SKM-1 (cell line): ENCODE data around the gene DCAF11.

Experiments
- DNase-seq: peaks from one replicate; lab custom pipeline; 2025; ENCODE audit not compliant: unreplicated experiment; lab: John Stamatoyannopoulos, UW

DCAF11 gene

DNA sequence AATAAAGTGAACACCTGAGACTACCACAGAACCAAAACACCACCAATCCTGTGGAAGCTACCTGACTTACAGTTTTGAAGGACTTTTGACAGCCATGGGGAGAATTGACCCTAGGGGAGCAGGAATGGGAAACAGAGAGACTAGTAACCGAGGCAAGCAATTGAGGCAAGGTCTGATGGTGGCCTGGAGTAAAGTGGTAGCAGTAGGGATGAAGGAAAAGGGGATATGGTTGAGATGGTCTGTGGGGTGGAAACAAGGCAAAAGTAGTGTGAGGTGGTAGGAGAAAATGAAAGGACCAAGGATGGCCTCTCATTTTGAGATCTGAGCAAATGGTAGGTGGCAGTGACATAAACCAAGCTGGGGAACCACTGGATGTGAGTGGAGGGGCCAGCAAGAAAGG lies 42.3 kb downstream of the DCAF11 start:
- DNase-seq, result no peak

DNA sequence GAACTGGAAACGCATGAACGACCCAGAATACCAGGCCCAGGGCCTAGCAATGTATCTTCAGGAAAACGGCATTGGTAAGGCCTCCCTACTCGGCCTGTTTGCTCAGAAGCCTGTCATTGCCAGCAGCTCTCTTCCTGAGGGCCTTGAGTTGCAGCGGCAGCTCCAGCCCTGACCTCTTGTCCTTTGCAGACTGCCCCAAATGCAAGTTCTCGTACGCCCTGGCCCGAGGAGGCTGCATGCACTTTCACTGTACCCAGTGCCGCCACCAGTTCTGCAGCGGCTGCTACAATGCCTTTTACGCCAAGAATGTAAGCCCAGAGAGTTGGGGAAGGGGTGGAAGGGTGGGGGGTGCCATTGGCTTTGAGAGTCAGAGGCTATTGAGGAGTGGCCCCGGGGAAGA lies 42.8 kb downstream of the DCAF11 start:
- no peak for DNase-seq

DNA sequence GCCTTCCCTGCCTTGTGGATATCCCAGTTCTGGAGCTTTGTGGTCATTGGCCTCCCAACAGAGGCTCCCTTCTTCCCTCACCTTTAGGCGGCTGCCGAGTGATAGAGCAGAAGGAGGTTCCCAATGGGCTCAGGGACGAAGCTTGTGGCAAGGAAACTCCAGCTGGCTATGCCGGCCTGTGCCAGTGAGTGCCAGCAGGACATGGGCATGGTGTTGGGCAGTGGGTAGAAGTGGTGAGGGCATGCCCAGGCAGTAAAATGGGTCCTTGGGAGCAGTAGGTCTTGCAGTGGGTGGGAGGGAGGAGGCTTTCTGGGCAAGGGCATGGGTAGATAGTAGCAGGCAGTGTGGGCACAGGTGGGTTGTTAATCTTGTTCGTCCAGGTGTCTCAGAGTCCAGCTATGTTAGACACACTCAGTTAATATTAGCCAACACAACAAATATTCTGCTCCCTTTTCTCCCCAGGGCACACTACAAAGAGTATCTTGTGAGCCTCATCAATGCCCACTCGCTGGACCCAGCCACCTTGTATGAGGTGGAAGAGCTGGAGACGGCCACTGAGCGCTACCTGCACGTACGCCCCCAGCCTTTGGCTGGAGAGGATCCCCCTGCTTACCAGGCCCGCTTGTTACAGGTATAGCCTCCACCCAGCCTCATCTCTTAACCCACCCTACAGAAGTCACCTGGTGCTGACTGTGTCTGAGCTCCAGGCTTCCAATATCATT lies 45.4 kb downstream of the DCAF11 start:
- no peak for DNase-seq

DNA sequence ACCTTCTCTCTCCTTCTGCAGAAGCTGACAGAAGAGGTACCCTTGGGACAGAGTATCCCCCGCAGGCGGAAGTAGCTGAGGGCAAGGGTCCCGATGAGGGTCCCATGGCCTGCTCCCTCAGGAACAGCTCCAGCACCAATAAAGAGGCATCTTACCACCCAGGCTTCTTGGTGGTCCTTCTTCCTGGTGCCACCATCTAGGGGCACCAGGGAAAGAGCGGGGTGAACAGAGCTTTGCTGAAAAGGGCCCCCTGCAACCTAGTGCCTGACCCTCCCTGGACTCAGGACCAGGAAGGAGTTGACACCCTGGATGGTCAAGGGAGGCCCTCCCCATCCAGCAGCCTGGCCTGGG lies 45.9 kb downstream of the DCAF11 start:
- DNase-seq, result no peak

- peak; percentile 67 for DNase-seq
Measured at GRCh38 chr14:24160850-24161804, 46.5 kb downstream of the DCAF11 start, which contains the start of gene IRF9. Gene IRF9 (plus strand): TSS chr14:24161265. CDS start chr14:24162145, 880 bp downstream.

DNA sequence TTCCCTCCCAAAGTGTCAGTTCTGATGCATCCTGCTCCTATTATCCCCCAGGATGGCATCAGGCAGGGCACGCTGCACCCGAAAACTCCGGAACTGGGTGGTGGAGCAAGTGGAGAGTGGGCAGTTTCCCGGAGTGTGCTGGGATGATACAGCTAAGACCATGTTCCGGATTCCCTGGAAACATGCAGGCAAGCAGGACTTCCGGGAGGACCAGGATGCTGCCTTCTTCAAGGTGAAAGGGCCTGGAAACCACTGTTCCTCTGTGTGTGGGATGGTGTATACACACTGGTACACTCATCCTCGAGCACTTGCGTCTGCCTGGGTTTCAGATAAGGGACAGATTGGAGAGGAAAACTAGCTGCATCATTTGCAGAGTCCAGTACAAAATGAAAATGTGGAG lies 47.5 kb downstream of the DCAF11 start:
- no peak for DNase-seq

- DNase-seq, result no peak
Measured at GRCh38 chr14:24164518-24164991, 50.0 kb downstream of the DCAF11 start.

DNA sequence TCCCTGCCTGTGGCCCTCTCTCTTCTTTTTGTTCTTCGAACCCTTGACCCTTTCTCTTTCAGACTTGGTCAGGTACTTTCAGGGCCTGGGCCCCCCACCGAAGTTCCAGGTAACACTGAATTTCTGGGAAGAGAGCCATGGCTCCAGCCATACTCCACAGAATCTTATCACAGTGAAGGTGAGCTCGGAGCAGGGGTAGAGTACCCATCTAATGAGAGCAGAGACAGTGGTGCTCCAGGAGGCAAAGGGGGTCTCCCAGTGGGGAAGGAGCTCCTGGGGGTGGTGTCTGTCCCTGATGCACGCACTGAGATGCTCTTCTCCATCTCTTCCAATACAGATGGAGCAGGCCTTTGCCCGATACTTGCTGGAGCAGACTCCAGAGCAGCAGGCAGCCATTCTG lies 51.2 kb downstream of the DCAF11 start:
- no peak for DNase-seq

- DNase-seq, result no peak
Measured at GRCh38 chr14:24167469-24168114, 53.0 kb downstream of the DCAF11 start.

DNA sequence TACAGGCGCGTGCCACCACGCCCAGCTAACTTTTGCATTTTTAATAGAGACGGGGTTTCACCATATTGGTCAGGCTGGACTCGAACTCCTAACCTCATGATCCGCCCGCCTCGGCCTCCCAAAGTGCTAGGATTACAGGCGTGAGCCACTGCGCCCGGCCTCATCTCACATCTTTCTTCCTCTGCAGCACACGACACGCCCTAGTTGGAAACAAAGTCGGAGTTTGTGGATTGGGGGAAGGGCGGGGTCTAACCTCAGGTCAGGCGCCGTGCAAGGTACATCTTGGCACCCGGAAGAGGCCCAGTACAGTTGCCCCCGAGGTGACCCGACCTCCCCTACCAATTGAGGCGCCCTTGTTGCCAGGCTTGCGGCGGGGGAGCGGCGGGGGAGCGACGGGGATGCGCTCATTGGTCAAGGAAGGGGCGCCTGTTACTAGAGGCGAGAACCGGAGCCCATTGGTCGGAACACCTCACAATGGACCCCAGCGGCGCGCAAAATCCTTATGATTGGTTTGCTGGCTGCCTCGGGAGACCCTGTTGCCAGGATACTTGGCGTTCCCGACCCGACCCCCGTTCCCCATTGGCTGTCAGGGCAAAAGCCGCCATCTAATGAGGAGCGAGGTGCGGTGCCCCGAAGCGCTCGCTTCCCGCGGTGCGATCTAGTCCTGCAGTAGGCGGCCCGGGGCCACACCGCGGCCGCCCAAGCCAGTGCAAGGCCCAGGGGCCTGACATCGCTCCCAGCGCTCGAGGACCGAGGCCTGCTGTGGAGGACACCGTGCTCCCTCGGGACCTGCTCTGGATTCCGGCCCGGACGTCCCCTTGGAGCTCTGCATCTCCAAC lies 57.1 kb downstream of the DCAF11 start, which contains the start of gene REC8:
Gene REC8 (plus strand): TSS at position 659 of the 839 bp plus-strand sequence. CDS start 473 bp downstream, outside the sequence.
- DNase-seq, result no peak

DNA sequence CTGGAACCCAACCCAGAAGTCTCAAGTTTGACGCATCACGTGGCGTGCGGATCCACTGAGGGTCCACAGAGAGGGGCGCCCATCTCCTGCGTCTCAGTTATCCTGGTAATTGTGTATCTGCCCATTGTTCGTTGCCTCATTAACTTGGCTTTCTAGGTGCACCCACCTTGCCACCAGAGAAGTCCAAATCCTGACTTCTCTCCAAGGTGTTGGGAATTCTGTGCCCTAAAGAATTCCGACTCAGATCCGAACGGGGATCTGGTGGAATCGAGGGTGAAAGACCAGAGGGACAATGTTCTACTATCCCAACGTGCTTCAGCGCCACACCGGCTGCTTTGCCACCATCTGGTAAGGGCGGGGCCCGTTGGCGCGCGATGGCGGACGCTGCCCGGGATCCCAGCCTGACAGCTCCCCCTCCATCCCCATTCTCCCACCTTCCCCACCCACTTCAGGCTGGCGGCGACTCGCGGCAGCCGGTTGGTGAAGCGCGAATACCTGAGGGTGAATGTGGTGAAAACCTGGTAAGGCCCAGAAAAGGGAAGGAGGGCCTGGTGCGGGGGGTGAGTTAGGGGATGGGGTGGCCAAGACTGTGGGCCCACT lies 57.8 kb downstream of the DCAF11 start:
- DNase-seq, result no peak

DNA sequence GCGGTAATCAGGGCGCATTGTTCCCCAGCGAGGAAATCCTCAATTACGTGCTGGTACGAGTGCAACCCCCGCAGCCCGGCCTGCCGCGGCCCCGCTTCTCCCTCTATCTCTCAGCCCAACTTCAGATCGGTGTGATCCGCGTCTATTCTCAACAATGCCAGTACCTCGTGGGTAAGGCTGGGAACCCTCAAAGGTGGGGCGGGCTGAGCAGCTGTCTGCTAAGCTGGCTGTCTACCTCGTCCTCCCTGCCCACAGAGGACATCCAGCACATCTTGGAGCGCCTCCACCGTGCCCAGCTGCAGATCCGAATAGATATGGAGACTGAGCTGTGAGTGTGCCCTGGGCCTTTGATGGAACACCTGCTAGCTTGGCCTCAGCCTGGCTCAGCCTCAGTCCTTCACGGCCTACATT lies 58.3 kb downstream of the DCAF11 start:
- no peak for DNase-seq
